GM19324 (cell line): Measurements from ENCODE around the gene TBCD.
"Not testable (repeated sequence)": the region's sequence is repeated elsewhere in the genome, so short reads cannot be mapped to it uniquely, and the experiment has no call there.

Experiments used
- ATAC-seq: cut with Tn5 transposase; IDR thresholded peaks from one replicate; pipeline ENCODE4 v1.9.1; 2021; ENCODE audit warnings: mild to moderate bottlenecking, moderate library complexity; ENCODE audit not compliant: unreplicated experiment, low FRiP score

TBCD gene

GRCh38 chr17:82963104-82963950 lies 211.5 kb downstream of the TBCD start:
- no peak for ATAC-seq

GRCh38 chr17:82964451-82964850 lies 212.6 kb downstream of the TBCD start:
- ATAC-seq: not testable (repeated sequence)

- ATAC-seq: no peak
These were observed 213.0 kb downstream of the TBCD start for GRCh38 chr17:82964851-82965341.

GRCh38 chr17:82965371-82965770 lies 213.5 kb downstream of the TBCD start:
- ATAC-seq: no peak

GRCh38 chr17:82966415-82966814 lies 214.6 kb downstream of the TBCD start:
- no peak for ATAC-seq

GRCh38 chr17:82967268-82968032 lies 215.6 kb downstream of the TBCD start:
- ATAC-seq: no peak

- ATAC-seq: not testable (repeated sequence)
These were observed 216.4 kb downstream of the TBCD start for GRCh38 chr17:82968033-82968841.

GRCh38 chr17:82970067-82970466 lies 218.2 kb downstream of the TBCD start:
- no peak for ATAC-seq

GRCh38 chr17:82970818-82971590 lies 219.1 kb downstream of the TBCD start:
- ATAC-seq: no peak

- ATAC-seq: no peak
These were observed 221.0 kb downstream of the TBCD start for GRCh38 chr17:82972836-82973372.

- no peak for ATAC-seq
These were observed 221.7 kb downstream of the TBCD start for GRCh38 chr17:82973456-82974135.

GRCh38 chr17:82974136-82974952 lies 222.5 kb downstream of the TBCD start:
- ATAC-seq: no peak

- ATAC-seq: no peak
These were observed 225.2 kb downstream of the TBCD start for GRCh38 chr17:82976982-82977488.

GRCh38 chr17:82977606-82978005 lies 225.7 kb downstream of the TBCD start:
- ATAC-seq: no peak

GRCh38 chr17:82978765-82979349 lies 227.0 kb downstream of the TBCD start:
- ATAC-seq: no peak

- no peak for ATAC-seq
These were observed 227.9 kb downstream of the TBCD start for GRCh38 chr17:82979718-82980117.

GRCh38 chr17:82980632-82981031 lies 228.8 kb downstream of the TBCD start:
- ATAC-seq: no peak
